ENCODE data around the gene PHACTR2.

DNA sequence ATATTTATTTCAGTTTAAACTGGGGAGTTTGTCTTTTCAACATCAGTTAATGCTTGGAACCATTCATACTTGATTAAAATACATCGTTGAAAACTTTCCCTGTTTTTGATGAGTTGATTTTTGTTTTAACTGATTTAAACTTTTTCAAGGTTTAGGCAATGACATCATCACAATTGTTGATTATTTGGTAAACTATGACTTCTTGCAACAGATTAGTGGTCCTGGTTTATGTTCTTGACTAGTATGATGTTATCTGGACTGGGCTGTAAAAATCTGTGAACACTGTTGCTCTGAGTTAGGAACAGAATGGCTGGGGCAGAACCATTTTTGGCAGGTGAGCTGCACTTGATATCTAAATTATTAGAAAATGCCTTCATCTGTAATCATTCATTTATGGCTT lies 186.5 kb downstream of the PHACTR2 start, which contains the start of gene ZC2HC1B:
- TF ChIP-seq, protein P1, sequence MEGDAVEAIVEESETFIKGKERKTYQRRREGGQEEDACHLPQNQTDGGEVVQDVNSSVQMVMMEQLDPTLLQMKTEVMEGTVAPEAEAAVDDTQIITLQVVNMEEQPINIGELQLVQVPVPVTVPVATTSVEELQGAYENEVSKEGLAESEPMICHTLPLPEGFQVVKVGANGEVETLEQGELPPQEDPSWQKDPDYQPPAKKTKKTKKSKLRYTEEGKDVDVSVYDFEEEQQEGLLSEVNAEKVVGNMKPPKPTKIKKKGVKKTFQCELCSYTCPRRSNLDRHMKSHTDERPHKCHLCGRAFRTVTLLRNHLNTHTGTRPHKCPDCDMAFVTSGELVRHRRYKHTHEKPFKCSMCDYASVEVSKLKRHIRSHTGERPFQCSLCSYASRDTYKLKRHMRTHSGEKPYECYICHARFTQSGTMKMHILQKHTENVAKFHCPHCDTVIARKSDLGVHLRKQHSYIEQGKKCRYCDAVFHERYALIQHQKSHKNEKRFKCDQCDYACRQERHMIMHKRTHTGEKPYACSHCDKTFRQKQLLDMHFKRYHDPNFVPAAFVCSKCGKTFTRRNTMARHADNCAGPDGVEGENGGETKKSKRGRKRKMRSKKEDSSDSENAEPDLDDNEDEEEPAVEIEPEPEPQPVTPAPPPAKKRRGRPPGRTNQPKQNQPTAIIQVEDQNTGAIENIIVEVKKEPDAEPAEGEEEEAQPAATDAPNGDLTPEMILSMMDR (IDR thresholded peaks at IDR 0.05): no peak
- TF ChIP-seq POLR2AphosphoS5 (IDR thresholded peaks at IDR 0.05): no peak

Data from gastroesophageal sphincter (tissue), 3 donors.